Endothelial cell of umbilical vein (primary cell): ENCODE data around the gene ASIC1. TPM values are rescaled to one million over a fixed set of nuclear protein-coding genes. Genes with fewer than 3 reads are reported as not detected.

Source experiments
- BruUV-seq: library from RNA; stranded (reverse); fragments of 400-500 nt; replicated peaks from 2 replicates; lab custom pipeline; 2021; lab: Mats Ljungman, UMichigan
- CTCF ChIA-PET: fragments of 300-600, 350-600 bp; sonication (Branson Sonifier 250); formaldehyde crosslinking; loops from one replicate; lab custom pipeline; 2021; ENCODE audit warnings: antibody characterized with exemption, inconsistent platforms; lab: Charles Lee
- POLR2A ChIA-PET: fragments of 300-600, 350-600 bp; sonication (Branson Sonifier 250); formaldehyde crosslinking; loops from one replicate; lab custom pipeline; 2021; ENCODE audit warnings: antibody characterized with exemption, inconsistent platforms; lab: Charles Lee
- DNase-seq: peaks from one replicate; pipeline ENCODE4 v3.0.0-alpha.2; 2011; ENCODE audit warnings: low read depth, low spot score
- FAIRE-seq: peaks from 2 replicates; lab custom pipeline; 2011; peaks lifted over from hg19 to GRCh38; lab: Jason Lieb, UNC
- H2AFZ ChIP-seq: 2 replicates; pipeline ENCODE4 v1.6.0; 2012; ENCODE audit warnings: low read depth, low read length, control low read depth, inconsistent platforms
- H3K27ac ChIP-seq: 2 replicates; pipeline ENCODE4 v1.5.1; 2011; ENCODE audit warnings: low read depth, mild to moderate bottlenecking, control low read depth, low read length, moderate library complexity; ENCODE audit not compliant: insufficient read depth
- H3K27me3 ChIP-seq, 2 experiments: 2 replicates each; pipeline versions ENCODE4 v1.6.0 to v1.6.1; 2011; ENCODE audit warnings: low read length in 2 of 2, mixed read lengths in 1 of 2; ENCODE audit not compliant: control insufficient read depth in 2 of 2, insufficient read depth in 2 of 2
- H3K36me3 ChIP-seq, 2 experiments: 2 replicates in 1 of 2; 3 replicates in 1 of 2; pipeline ENCODE4 v1.5.1; 2011; ENCODE audit warnings: low read length in 2 of 2, mild to moderate bottlenecking in 1 of 2, moderate library complexity in 1 of 2; ENCODE audit not compliant: control insufficient read depth in 2 of 2, insufficient read depth in 2 of 2; ENCODE audit errors: extremely low read depth in 1 of 2
- H3K4me1 ChIP-seq: 3 replicates; pipeline ENCODE4 v1.5.1; 2011; ENCODE audit warnings: mild to moderate bottlenecking, low read length; ENCODE audit not compliant: control insufficient read depth, insufficient read depth; ENCODE audit errors: extremely low read depth
- H3K4me2 ChIP-seq: 2 replicates; pipeline ENCODE4 v1.6.1; 2011; ENCODE audit warnings: low read length, control low read depth, mixed read lengths; ENCODE audit not compliant: insufficient read depth
- H3K4me3 ChIP-seq, 3 experiments: fragments of 200-600 bp in 1 of 3; sonication (generic), shearing (Covaris generic) in 1 of 3; replicated peaks in 1 of 3; 2 replicates each; pipeline ENCODE4 v1.5.1; 2011 to 2016; ENCODE audit warnings: control low read depth in 3 of 3, low read length in 3 of 3, mild to moderate bottlenecking in 2 of 3, inconsistent platforms in 1 of 3, low read depth in 1 of 3, moderate library complexity in 1 of 3; ENCODE audit not compliant: insufficient read depth in 1 of 3
- H3K79me2 ChIP-seq: 2 replicates; pipeline ENCODE4 v1.6.0; 2012; ENCODE audit warnings: low read length, inconsistent platforms; ENCODE audit not compliant: control insufficient read depth, insufficient read depth
- H3K9ac ChIP-seq: replicated peaks from 2 replicates; pipeline ENCODE3; 2011; ENCODE audit warnings: low read length, control low read depth; ENCODE audit not compliant: insufficient read depth; ENCODE audit errors: extremely low read depth
- H3K9me1 ChIP-seq: replicated peaks from 3 replicates; pipeline ENCODE4 v1.6.0; 2011; ENCODE audit warnings: mild to moderate bottlenecking, low read length; ENCODE audit not compliant: control insufficient read depth, insufficient read depth; ENCODE audit errors: extremely low read depth
- H3K9me3 ChIP-seq: replicated peaks from 2 replicates; pipeline ENCODE4 v1.5.1; 2012; ENCODE audit warnings: low read length, inconsistent platforms; ENCODE audit not compliant: control insufficient read depth, insufficient read depth
- H4K20me1 ChIP-seq: replicated peaks from 2 replicates; pipeline ENCODE3; 2011; ENCODE audit warnings: mild to moderate bottlenecking, low read length; ENCODE audit not compliant: control insufficient read depth, insufficient read depth; ENCODE audit errors: extremely low read depth
- CTCF ChIP-seq, 2 donors: IDR thresholded peaks; 1 replicate in 1 of 2; 2 replicates in 1 of 2; pipeline ENCODE4 v1.5.1; 2011; ENCODE audit warnings: low read length in 2 of 2, mild to moderate bottlenecking in 2 of 2, moderate library complexity in 2 of 2, control low read depth in 1 of 2, inconsistent platforms in 1 of 2, low read depth in 1 of 2; ENCODE audit not compliant: insufficient read depth in 1 of 2; ENCODE audit errors: extremely low read depth in 1 of 2
- EZH2 ChIP-seq: IDR thresholded peaks from 2 replicates; pipeline ENCODE4 v1.6.1; 2012; ENCODE audit warnings: borderline replicate concordance, low read depth, mild to moderate bottlenecking, moderate library complexity, low read length, inconsistent platforms; ENCODE audit not compliant: severe bottlenecking
- MAX ChIP-seq: IDR thresholded peaks from 2 replicates; pipeline ENCODE4 v1.6.1; 2011; ENCODE audit not compliant: insufficient read depth, insufficient read length
- MYC ChIP-seq: IDR thresholded peaks from one replicate; pipeline ENCODE4 v1.6.1; 2011; ENCODE audit warnings: mild to moderate bottlenecking, low read depth, low read length
- POLR2AphosphoS5 ChIP-seq: IDR thresholded peaks from 2 replicates; pipeline ENCODE4 v1.6.1; 2012; ENCODE audit warnings: low read depth, mild to moderate bottlenecking, control low read depth, low read length, moderate library complexity; ENCODE audit not compliant: insufficient read depth
- dilution Hi-C: fragments of 300-500 bp; cut with MboI; formaldehyde crosslinking; loops from one replicate; pipeline ENCODE4 v1.15.0; 2019; ENCODE audit warnings: low sequenced_read_pairs; ENCODE audit not compliant: extremely low pct_ligation_motif_present
- intact Hi-C: fragments of 100-400 bp; cut with micrococcal nuclease; formaldehyde crosslinking; loops from one replicate; pipeline ENCODE4 v1.10.0; 2022
- polyA plus RNA-seq, 4 experiments: library from polyadenylated mRNA; depleted of rRNA in 3 of 4; stranded (reverse) in 3 of 4; unstranded in 1 of 4; fragments of >200 nt; gene quantifications; 2 replicates each; pipeline versions ENCODE4 v1.2.1 to v1.2.3, GENCODE V29; 2011 to 2012; ENCODE audit warnings: missing spikeins in 1 of 4
- total RNA-seq: library from RNA; stranded (reverse); gene quantifications from 2 replicates; pipeline ENCODE4 v1.2.3, GENCODE V29; 2021

Gene ASIC1
- total and polyA plus RNA-seq, 2 donors (not counting 3 experiments of a cell fraction or from before 2014, with no cell fraction given), result 0.53 to 0.66 TPM

- Histone ChIP-seq H3K4me1 (peaks cover 5% of the 10 kb centered on the region), H2AFZ (no peak overlapping the region), H3K27ac (no peak overlapping the region), H3K27me3 (peaks cover 54 to 56% of the 10 kb centered on the region in 2 experiments), H3K36me3 (no peaks in the 10 kb centered on the region), H3K79me2 (no peaks in the 10 kb centered on the region), H3K9ac (no peak overlapping the region), H3K4me3 (no peak overlapping the region), H3K4me2 (no peak overlapping the region), H4K20me1 (no peaks in the 10 kb centered on the region), H3K9me3 (no peaks in the 10 kb centered on the region), H3K9me1 (no peaks in the 10 kb centered on the region)
- dilution Hi-C loops, result loop anchor here (25.0 kb wide), 1 partner anchor 94 kb away; the partner anchor contains the start of genes AQP2, AQP5 and AQP6
- DNase-seq (peak; percentile 59), FAIRE-seq (peak; percentile 87)
- ChIA-PET POLR2A (interaction anchor here (0.6 kb wide), 1 partner anchor 67 kb away, joined by 4 read pairs; no protein-coding TSS in a partner anchor), CTCF (interaction anchor here (0.6 to 11.2 kb wide), 36 partner anchors 9 to 217 kb away, joined by 3 to 191 read pairs (median 5); partner anchors contain the start of genes AQP6, BCDIN3D and RACGAP1)
- TF ChIP-seq POLR2AphosphoS5, result no peak
- peak; percentile 95 to 96 for TF ChIP-seq CTCF (IDR thresholded peaks at IDR 0.05; ENCODE audit: extremely low read depth in 1 of 2, insufficient read depth in 1 of 2, low read depth in 1 of 2, low read length in 2 of 2)
- peak; percentile 8 for TF ChIP-seq EZH2
- no peak for TF ChIP-seq MYC
- no peak for TF ChIP-seq MAX
- intact Hi-C loops, result loop anchor here (1.0 to 2.0 kb wide), 4 partner anchors 17 to 279 kb away; no protein-coding TSS in a partner anchor
- no TSS peak for BruUV-seq
Observed at GRCh38 chr12:50055831-50056638, 1.4 kb upstream of the ASIC1 start.
